RPMI8226 (cell line): ENCODE data around the gene RSBN1L.
A peak's percentile ranks its signal among the peaks of the same experiment; 100 is the strongest.

Experiments
- DNase-seq: peaks from one replicate; pipeline ENCODE4 v3.0.0-alpha.2; 2015

The RSBN1L gene

DNA sequence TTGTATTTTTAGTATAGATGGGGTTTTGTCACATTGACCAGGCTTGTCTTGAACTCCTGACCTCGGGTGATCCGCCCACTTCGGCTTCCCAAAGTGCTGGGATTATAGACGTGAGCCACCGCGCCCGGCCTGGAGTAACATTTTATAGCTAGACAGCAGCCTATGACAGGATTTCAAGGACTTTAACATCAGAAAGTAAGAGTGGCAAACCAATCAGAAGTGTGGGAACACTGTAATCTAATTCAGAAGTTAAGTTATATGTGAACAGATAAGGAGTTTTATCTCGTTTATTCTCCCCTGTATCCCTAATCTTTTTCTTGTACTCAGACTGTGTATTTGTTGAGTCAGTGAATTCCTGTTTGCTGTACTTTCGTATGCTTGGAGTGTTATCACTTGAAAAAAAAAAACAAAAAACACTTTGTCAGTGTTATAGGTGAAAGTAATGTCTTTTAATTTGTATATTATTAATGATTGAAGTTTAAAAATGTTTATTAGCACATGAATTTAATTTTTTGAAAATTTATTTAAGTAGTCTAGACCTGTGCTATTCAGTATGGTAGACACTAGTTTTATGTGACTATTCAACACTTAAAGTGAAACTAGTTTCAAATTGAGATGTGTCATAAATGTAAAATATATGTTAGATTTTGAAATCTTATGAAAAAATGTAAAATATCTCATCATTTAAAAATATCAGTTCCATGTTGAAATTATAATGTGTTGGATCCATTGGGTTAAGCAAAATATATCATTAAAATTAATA lies 38.6 kb downstream of the RSBN1L start:
- DNase-seq = no peak

- DNase-seq = no peak
Measured at GRCh38 chr7:77735457-77735856, 39.2 kb downstream of the RSBN1L start.

- no peak for DNase-seq
Measured at GRCh38 chr7:77736991-77737390, 40.7 kb downstream of the RSBN1L start.

DNA sequence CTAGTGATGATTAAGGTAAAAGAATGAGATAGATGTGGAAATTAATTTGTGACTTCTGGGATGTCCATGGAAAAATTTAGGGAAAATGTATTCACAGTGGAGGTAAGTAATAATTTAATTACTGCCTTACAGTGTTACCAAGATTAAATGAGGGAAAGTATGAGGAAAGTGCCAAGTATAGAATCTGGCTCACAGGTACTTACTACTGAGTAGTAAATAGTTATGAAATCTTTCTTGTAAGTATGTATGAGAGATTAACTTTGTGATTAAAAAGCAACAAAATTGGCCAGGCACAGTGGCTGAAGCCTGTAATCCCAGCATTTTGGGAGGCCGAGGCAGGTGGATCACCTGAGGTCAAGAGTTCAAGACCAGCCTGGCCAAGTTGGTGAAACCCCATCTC lies 42.1 kb downstream of the RSBN1L start:
- no peak for DNase-seq

DNA sequence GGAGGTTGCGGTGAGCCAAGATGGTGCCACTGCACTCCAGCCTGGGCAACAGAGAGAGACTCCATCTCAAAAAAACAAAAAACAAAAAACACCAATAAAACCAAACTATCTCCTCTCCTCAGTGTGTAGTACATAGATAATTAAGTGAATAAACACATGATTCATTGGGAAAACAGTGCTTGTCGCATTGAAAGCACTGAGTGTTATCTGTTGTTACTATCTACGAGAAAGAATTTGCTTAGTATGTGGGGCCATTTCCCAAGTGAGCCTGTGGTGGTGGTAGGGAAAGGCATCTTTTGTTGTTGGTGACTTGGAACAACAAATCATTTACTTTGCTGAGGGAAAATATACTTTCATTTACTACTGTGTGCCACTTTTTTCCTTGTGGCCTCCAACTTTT lies 42.6 kb downstream of the RSBN1L start:
- no peak for DNase-seq

DNA sequence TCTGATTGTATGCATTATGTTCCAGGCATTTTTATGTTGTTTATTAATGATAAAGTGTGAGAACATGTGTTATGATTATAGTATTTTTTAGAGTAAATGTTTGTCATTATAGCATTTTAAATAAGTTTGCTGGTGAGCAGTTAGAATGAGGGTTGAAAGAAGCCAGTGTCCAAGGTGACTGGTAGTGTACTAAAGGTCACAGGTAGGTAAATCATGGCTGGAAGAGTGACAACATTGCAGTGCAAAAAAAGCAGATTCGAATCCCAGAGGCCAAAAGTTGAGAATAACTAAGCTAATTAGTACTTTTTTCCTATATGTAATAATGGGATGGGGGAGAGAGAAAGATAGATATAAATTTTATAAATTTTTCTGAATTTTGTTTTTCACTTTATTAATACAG lies 44.0 kb downstream of the RSBN1L start:
- no peak for DNase-seq

DNA sequence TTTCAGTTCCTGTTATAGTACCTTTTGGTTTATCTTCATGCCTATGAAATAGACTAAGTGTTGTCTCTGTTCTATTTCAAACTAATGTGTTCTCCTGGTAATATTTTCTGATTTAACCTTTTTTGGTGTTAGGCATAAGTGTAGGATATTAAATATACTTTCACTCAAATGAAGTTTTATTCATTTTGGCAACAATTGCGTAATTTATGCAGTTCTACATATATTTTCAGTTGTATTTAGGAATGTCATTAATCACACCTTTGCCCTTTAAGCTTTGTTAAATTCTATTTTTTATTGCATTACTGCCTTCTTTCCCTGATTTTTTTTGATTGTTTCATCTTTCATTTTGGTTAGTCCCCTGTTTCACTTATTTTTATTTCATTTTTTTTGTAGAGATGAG lies 47.3 kb downstream of the RSBN1L start:
- DNase-seq = no peak

DNA sequence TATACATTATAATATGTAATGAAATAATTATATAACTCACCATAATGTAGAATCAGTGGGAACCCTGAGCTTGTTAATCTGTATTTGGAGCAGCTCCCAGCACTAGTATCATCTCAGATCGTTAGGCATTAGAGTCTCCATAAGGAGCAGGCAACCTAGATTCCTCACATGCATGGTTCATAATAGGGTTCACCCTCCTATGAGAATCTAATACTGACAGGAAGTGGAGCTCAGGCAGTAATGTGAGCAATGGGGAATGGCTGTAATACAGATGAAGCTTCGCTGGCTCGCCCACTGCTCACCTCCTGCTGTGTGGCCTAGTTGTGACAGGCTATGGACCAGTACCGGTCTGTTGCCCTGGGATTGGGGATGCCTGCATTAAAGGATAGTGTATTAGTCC lies 49.5 kb downstream of the RSBN1L start:
- DNase-seq = no peak

- DNase-seq = no peak
Measured at GRCh38 chr7:77746164-77746823, 50.0 kb downstream of the RSBN1L start.

GRCh38 chr7:77746824-77747165 lies 50.5 kb downstream of the RSBN1L start:
- DNase-seq = no peak

GRCh38 chr7:77747178-77747577 lies 50.9 kb downstream of the RSBN1L start:
- DNase-seq = no peak

DNA sequence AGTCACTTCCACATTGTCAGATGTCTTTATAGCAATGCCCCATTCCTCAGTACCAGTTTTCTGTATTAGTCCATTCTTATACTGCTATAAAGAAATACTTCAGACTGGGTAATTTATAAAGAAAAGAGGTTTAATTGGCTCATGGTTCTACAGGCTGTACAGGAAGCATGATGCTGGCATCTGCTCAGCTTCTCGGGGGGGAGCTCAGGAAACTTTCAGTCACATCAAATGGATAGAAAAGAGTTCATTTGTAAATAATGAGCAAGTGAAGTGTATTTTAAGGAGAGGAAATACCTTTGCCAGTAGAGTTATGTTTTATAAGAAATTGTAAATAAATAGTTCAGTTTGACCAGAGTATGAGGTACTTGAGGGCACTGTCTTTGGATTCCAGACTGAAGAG lies 51.5 kb downstream of the RSBN1L start:
- no peak for DNase-seq

- no peak for DNase-seq
Measured at GRCh38 chr7:77752016-77752415, 55.8 kb downstream of the RSBN1L start.

DNA sequence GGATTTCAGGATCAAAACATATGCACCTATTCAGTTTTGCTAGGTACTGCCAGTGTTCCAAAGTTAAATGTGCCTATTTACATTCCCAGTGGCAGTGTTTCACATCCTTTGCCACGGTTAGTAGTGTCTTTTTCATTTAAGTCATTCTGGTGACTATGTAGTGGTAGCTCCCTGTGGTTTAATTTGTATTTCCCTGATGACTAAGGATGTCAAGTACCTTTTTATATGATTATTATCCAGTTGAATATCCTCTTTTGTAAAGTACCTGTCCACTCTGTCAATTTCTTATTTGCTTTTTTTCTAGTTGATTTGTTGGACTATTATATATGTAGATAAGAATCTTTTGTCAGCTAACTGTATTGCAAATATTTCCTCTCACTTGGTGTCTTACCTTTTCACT lies 56.9 kb downstream of the RSBN1L start:
- no peak for DNase-seq

- no peak for DNase-seq
Measured at GRCh38 chr7:77757589-77757988, 61.3 kb downstream of the RSBN1L start.

GRCh38 chr7:77759294-77759889 lies 63.1 kb downstream of the RSBN1L start:
- peak; percentile 78 for DNase-seq

DNA sequence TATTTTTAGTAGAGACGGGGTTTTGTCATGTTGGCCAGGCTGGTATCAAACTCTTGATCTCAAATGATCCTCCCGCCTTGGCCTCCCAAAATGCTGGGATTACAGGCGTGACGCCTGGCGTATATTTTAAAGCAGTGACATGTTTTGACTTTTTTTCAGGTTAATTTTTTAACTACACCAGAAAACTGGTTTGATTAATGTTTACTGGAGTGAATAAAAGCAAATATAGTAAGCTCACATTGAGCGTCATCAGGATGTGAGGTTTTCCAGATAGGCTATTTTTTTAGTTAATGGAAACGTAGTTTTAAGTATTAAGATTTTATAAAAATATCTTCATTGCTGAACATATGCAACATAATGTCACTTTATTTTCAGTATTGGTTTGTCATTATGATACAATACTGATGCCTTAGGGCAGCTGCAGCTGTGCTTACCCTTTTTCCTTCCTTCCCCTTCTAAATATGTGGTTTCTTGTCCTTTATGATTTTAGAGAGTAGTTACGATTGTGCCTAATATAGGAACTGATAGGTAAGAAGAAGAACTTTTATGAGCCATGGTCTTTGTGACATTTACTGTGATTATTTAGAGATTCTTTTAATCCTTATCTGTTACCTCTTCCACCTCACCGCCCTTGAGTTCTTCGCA lies 64.7 kb downstream of the RSBN1L start:
- no peak for DNase-seq

DNA sequence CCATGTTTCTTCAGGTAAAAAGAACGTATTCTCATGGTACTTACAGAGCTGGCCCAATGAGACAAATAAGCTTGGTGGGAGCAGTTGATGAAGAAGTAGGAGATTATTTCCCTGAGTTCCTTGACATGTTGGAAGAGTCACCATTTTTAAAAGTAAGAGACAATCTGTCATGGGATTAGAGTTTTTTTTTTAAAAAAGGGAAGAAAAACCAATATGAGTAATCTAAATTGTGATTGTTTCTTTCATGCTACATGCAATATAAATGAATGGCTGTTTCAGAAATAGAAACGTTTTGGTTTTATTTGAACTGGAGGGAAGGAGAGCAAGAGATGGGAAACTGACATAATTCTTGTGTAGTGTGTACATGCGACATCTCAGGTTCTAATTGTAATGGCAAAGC lies 69.2 kb downstream of the RSBN1L start:
- DNase-seq = no peak

DNA sequence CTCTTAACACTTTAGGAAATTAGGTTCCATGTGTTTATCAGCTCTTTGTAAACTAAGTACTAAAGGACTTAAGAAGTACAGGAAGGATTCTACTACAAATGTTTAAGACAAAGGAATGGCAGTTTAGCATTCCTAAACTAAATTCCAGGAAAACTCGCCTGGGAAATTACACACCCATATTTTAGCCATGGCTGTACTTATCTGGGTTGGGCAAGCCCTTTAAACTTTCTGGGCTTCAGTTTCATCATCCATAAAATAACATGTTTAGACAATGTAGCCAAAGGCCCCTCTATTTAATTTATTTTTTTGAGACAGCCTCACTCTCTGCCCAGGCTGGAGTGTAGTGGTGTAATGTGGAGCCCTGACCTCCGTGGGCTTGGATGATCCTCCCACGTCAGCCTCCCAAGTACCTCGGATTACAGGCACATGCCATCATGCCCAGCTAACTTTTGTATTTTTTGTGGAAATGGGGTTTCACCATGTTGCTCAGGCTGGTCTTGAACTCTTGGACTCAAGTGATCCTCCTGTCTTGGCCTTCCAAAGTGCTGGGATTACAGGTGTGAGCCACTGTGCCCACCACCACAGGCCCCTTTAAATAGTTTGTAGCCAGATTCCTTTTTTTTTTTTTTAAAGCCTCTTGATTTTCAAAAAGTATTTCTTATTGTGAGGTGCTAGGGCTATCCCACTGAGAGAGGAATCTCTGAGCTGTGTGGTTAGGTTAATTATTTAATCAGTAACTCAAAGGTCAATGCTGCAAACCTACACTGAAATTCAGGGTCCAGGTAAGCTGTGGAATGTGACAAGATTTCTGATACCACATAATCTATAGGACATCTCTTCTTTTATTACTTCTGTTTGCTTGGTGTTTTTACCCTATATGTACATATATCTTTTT lies 69.9 kb downstream of the RSBN1L start:
- no peak for DNase-seq

DNA sequence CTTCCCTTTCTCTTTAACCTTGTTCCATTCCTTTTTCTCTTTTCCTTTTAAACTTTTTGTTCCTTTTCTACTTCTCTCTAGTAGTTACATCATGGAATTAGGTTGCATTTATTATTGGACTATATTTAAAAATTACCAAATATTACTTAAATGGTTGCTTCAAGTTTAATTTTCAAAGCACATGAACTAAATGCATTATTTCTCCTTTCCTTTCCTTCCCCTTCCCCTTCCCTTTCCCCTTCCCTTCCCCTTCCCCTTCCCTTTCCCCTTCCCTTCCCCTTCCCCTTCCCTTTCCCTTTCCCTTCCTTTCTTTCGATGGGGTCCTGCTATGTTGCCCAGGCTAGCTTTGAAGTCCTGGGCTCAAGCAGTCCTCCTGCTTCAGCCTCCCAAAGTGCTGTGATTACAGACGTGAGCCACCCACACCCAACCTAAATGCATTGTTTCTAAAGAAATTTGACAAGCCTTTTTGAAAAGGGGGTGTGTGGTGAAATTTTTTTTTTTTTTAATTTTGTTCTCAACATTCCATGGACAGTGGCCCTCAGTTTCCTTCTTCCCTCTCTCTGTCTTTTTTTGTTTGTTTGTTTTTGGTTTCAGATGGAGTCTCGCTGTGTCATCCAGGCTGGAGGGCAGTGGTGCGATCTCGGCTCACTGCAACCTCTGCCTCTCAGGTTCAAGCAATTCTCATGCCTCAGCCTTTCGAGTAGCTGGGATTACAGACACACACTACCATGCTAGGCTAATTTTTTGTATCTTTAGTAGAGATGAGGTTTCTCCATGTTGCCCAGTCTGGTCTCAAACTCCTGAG lies 70.7 kb downstream of the RSBN1L start:
- DNase-seq = no peak

- DNase-seq = no peak
Measured at GRCh38 chr7:77770316-77770715, 74.1 kb downstream of the RSBN1L start.

DNA sequence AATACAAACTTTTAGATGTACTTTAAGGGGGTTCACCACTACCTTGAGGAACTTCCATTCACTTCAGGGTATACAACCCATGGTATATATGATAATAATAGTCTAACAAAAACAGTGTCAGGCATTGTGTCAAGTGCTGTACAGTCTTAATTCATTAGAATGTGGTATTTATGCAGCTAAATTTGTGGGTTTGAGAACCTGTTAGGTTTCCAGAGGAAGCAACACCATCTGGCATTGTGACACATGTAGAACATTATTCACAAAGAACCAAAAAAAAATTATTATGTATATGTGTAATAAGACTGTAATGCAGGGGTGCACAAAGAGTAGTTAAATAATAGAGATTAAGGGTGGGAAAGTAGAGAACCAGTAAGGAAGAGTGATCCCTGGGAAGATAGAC lies 75.6 kb downstream of the RSBN1L start:
- no peak for DNase-seq
